ENCODE data around the gene IL36RN. TPM values are rescaled to one million over a fixed set of nuclear protein-coding genes. Genes with fewer than 3 reads are reported as not detected.

The IL36RN gene
- total RNA-seq, 2 experiments from 2014 or later: not detected

DNA sequence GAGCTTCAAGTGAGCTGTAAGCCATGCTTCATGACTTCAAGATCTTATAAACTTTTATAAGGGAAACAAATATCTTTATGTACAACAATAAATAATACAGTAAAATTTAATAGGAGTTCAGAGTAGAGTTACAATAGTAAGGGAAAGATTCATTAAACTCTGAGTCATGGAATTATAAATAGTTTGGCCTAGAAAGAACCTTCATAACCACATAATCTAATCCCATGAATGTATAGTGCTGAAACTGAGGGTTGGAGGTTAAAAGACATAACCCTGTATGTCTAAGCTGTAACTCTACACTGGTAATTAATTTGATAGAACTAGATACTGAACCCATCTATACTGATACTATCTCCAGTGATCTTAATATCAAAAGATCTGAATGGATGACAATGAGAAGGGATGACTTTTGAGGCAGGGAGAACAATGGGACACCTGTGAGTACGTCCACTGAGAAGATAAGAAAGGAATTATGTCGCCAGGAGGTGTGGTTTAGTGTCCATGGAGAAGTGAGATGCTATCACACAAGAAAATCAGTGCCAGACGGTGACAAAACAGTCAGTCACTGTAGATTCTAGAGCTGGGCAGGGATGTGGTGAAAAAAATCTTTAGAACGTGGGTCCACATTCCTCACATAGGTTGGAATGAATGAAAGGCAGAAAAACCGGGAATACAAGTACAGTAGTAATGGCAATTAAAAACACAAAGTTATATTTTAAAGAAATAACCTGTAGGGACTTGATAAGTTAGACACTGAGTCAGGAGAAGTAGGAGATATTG lies 9.9 kb downstream of the IL36RN start:
- ChIA-PET CTCF (interaction anchor here (1.0 to 1.8 kb wide), 7 partner anchors 8 to 183 kb away, joined by 3 to 10 read pairs (median 3); no protein-coding TSS in a partner anchor), POLR2A (no interaction called here)
- H3K27me3 Mint-ChIP-seq: no peaks in the 10 kb centered on the region
- intact Hi-C loops (cut with micrococcal nuclease): no loop called here
- no peak overlapping the region for H3K4me3 Mint-ChIP-seq
- H3K36me3 Mint-ChIP-seq (ENCODE audit: low read depth): no peaks in the 10 kb centered on the region
- DNase-seq (no peak), ATAC-seq (no peak)
- TF ChIP-seq, protein P1, sequence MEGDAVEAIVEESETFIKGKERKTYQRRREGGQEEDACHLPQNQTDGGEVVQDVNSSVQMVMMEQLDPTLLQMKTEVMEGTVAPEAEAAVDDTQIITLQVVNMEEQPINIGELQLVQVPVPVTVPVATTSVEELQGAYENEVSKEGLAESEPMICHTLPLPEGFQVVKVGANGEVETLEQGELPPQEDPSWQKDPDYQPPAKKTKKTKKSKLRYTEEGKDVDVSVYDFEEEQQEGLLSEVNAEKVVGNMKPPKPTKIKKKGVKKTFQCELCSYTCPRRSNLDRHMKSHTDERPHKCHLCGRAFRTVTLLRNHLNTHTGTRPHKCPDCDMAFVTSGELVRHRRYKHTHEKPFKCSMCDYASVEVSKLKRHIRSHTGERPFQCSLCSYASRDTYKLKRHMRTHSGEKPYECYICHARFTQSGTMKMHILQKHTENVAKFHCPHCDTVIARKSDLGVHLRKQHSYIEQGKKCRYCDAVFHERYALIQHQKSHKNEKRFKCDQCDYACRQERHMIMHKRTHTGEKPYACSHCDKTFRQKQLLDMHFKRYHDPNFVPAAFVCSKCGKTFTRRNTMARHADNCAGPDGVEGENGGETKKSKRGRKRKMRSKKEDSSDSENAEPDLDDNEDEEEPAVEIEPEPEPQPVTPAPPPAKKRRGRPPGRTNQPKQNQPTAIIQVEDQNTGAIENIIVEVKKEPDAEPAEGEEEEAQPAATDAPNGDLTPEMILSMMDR (IDR thresholded peaks at IDR 0.05): no peak
- no peak overlapping the region for H3K27ac Mint-ChIP-seq
- no peaks in the 10 kb centered on the region for H3K9me3 Mint-ChIP-seq
- no peaks in the 10 kb centered on the region for H3K4me1 Mint-ChIP-seq (ENCODE audit: low read depth)

DNA sequence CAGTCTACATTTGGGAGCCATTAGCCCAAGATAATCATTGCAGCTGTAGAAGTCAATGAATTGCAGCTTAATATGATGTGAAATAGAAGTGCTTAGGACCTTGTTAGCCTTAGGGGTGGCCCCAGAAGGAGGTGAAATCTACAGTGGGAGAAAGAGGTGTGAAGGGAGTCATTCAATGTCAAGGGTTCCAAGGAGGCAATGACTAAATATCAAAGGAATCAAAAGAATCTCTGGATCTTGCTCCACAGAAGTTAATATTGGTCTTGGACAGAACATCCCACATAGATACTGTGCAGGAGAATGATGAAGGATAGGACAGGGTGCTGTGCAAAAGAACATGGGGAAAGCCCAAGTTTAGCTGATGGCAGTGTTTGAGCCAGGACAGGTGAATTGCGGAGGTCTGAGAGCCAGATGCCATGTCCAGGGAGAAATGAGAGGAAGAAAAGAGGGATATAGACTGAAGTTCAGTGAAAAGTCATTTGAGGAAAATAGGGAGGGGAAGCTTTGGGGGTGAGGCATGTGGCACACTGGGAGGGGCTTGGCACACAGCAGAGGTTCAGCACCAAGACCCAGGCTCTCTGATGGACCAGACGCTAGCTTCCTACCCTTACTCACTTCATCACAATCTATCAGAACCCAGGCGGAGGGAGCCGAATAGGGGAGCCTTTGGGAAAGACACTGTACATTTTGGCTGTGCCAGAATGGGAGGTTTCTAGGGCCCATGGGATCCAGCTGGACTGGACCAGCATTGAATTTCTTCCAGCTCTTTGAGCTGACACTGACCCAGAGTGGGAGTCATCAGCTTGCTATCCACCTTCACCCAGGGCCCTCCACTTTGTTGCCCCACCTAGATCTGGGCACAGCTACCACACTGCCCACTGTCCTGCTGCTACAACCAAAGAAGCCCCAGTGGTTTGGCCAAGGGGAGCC lies 10.9 kb downstream of the IL36RN start:
- Mint-ChIP-seq H3K27ac (no peak overlapping the region), H3K27me3 (no peaks in the 10 kb centered on the region), H3K4me1 (ENCODE audit: low read depth) (peaks cover 4% of the 10 kb centered on the region), H3K36me3 (ENCODE audit: low read depth) (no peaks in the 10 kb centered on the region), H3K9me3 (no peaks in the 10 kb centered on the region), H3K4me3 (no peak overlapping the region)
- TF ChIP-seq, protein P1 (IDR thresholded peaks at IDR 0.05): no peak
- intact Hi-C loops (cut with micrococcal nuclease): no loop called here
- DNase-seq (no peak), ATAC-seq (no peak)
- ChIA-PET POLR2A (no interaction called here), CTCF (interaction anchor here (1.0 to 1.8 kb wide), 3 partner anchors 10 to 68 kb away, joined by 3 to 10 read pairs (median 4); no protein-coding TSS in a partner anchor)

DNA sequence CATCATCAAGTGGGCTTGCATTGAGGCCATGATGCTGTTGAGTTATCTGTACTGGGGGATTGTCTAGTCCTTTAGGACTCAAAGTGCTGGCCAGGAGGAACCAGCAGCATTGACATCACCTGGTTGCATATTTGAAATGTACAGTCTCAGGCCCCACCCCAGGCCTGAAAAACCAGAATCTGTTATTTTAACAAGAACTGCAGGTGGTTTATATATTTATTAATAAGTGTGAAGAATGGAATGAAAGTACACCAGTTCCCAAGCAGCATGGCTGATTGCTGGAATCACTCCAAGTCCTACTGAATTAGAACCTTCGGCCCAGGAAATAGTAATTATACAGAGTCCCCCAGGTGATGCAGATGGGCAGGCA lies 11.6 kb downstream of the IL36RN start:
- H3K27me3 Mint-ChIP-seq: no peaks in the 10 kb centered on the region
- intact Hi-C loops (cut with micrococcal nuclease): no loop called here
- TF ChIP-seq, protein P1 (IDR thresholded peaks at IDR 0.05): no peak
- no peak overlapping the region for H3K27ac Mint-ChIP-seq
- H3K36me3 Mint-ChIP-seq (ENCODE audit: low read depth): no peaks in the 10 kb centered on the region
- CTCF ChIA-PET: interaction anchor here (1.0 to 1.8 kb wide), 2 partner anchors 9 to 68 kb away, joined by 4 to 10 read pairs; no protein-coding TSS in a partner anchor
- no peak for DNase-seq
- H3K9me3 Mint-ChIP-seq: no peaks in the 10 kb centered on the region
- H3K4me1 Mint-ChIP-seq (ENCODE audit: low read depth): peaks cover 10% of the 10 kb centered on the region
- ATAC-seq: no peak
- POLR2A ChIA-PET: no interaction called here
- no peak overlapping the region for H3K4me3 Mint-ChIP-seq

DNA sequence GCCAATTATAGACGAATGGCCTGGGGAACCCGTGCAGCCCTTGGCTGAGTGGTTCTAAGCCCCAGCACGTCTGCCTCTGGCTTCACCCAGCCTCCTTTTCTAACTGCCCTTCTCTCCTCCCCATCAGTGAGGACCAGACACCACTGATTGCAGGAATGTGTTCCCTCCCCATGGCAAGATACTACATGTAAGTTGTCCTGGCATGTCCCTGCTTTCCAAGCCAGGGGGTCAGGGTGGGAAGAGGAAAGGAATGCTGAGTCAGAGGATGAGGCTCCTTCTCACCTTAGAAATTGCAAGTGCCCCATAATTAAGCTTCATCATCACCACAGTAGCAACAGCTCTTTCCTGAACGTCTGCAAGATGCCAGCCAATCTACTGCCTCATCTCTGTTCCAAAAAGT lies 13.6 kb downstream of the IL36RN start:
- Mint-ChIP-seq H3K27ac (no peak overlapping the region), H3K27me3 (no peaks in the 10 kb centered on the region), H3K4me1 (ENCODE audit: low read depth) (peaks cover 10% of the 10 kb centered on the region), H3K4me3 (no peak overlapping the region), H3K9me3 (no peaks in the 10 kb centered on the region), H3K36me3 (ENCODE audit: low read depth) (no peaks in the 10 kb centered on the region)
- intact Hi-C loops (cut with micrococcal nuclease): no loop called here
- POLR2A ChIA-PET: interaction anchor here (1.0 kb wide), 1 partner anchor 105 kb away, joined by 3 read pairs; no protein-coding TSS in a partner anchor
- no peak for DNase-seq
- TF ChIP-seq, protein P1 (IDR thresholded peaks at IDR 0.05): no peak
- CTCF ChIA-PET: interaction anchor here (1.3 to 2.0 kb wide), 3 partner anchors 11 to 132 kb away, joined by 3 to 5 read pairs (median 4); no protein-coding TSS in a partner anchor
- no peak for ATAC-seq
